ENCODE measurements around the gene GTF2H2.
"Not testable (repeated sequence)": the region's sequence is repeated elsewhere in the genome, so short reads cannot be mapped to it uniquely, and the experiment has no call there.

GTF2H2 gene
- total RNA-seq, result 0.80 to 6.2 (median 2.6) reads per million in 4 donors

- DNase-seq, result not testable (repeated sequence)
Measured at GRCh38 chr5:71067262-71067928, at the start of gene GTF2H2. Gene GTF2H2, minus strand, starts transcription at chr5:71067676. Its CDS starts 4,913 bp downstream, at chr5:71062763.

GRCh38 chr5:71109730-71110275 lies 42.3 kb upstream of the GTF2H2 start:
- not testable (repeated sequence) for DNase-seq

- DNase-seq, result not testable (repeated sequence)
Measured at GRCh38 chr5:71099996-71100395, 32.5 kb upstream of the GTF2H2 start.

- DNase-seq, result not testable (repeated sequence)
Measured at GRCh38 chr5:71097930-71098203, 30.4 kb upstream of the GTF2H2 start.

- DNase-seq, result not testable (repeated sequence)
Measured at GRCh38 chr5:71097173-71097929, 29.9 kb upstream of the GTF2H2 start.

- DNase-seq, result not testable (repeated sequence)
Measured at GRCh38 chr5:71089773-71090172, 22.3 kb upstream of the GTF2H2 start.

GRCh38 chr5:71088754-71089153 lies 21.3 kb upstream of the GTF2H2 start:
- DNase-seq, result not testable (repeated sequence)

- DNase-seq, result not testable (repeated sequence)
Measured at GRCh38 chr5:71086145-71086544, 18.7 kb upstream of the GTF2H2 start.

GRCh38 chr5:71084280-71085063 lies 17.0 kb upstream of the GTF2H2 start:
- not testable (repeated sequence) for DNase-seq

GRCh38 chr5:71082898-71083297 lies 15.4 kb upstream of the GTF2H2 start:
- DNase-seq, result not testable (repeated sequence)

- DNase-seq, result not testable (repeated sequence)
Measured at GRCh38 chr5:71082340-71082739, 14.9 kb upstream of the GTF2H2 start.

GRCh38 chr5:71061322-71061721 lies 6.2 kb downstream of the GTF2H2 start:
- not testable (repeated sequence) for DNase-seq

- not testable (repeated sequence) for DNase-seq
Measured at GRCh38 chr5:71059426-71059825, 8.1 kb downstream of the GTF2H2 start.

- DNase-seq, result not testable (repeated sequence)
Measured at GRCh38 chr5:71044808-71045207, 22.7 kb downstream of the GTF2H2 start.

- not testable (repeated sequence) for DNase-seq
Measured at GRCh38 chr5:71044128-71044527, 23.3 kb downstream of the GTF2H2 start.

- not testable (repeated sequence) for DNase-seq
Measured at GRCh38 chr5:71031046-71031776, 36.3 kb downstream of the GTF2H2 start.

GRCh38 chr5:71025289-71025953 lies 42.1 kb downstream of the GTF2H2 start, which contains the start of gene NAIP:
Gene NAIP, minus strand, starts transcription at chr5:71025339. Its CDS starts 12,424 bp downstream, at chr5:71012915.
- not testable (repeated sequence) for DNase-seq

GRCh38 chr5:71020643-71021042 lies 46.8 kb downstream of the GTF2H2 start:
- not testable (repeated sequence) for DNase-seq

- not testable (repeated sequence) for DNase-seq
Measured at GRCh38 chr5:71018376-71019005, 49.0 kb downstream of the GTF2H2 start.

- no peak for DNase-seq
Measured at GRCh38 chr5:71014176-71014575, 53.3 kb downstream of the GTF2H2 start.

- peak in 1 of 5 donors; percentile 1 for DNase-seq
Measured at GRCh38 chr5:71013575-71013974, 53.9 kb downstream of the GTF2H2 start.

Data from T-helper 1 cell (primary cell).